WTC11 (cell line): Measurements from ENCODE around the gene TMPRSS2.

Source experiments
- CTCF ChIP-seq: fragments of 200-600 bp; IDR thresholded peaks from 2 replicates; pipeline ENCODE4 v1.8.0; 2022; ENCODE audit warnings: antibody characterized with exemption
- HMGXB4 ChIP-seq: sonication (generic); formaldehyde crosslinking; IDR thresholded peaks from 2 replicates; pipeline ENCODE4 v1.8.1; 2023; ENCODE audit warnings: mild to moderate bottlenecking, moderate library complexity, missing genetic modification reagents
- KAT7 ChIP-seq: sonication (generic); formaldehyde crosslinking; IDR thresholded peaks from 2 replicates; pipeline ENCODE4 v1.8.1; 2023; ENCODE audit warnings: missing genetic modification reagents, mild to moderate bottlenecking, borderline replicate concordance
- MAX ChIP-seq: sonication (generic); formaldehyde crosslinking; IDR thresholded peaks from 2 replicates; pipeline ENCODE4 v1.8.0; 2022; ENCODE audit warnings: mild to moderate bottlenecking, missing genetic modification reagents
- RELA ChIP-seq: sonication (generic); formaldehyde crosslinking; IDR thresholded peaks from 2 replicates; pipeline ENCODE4 v1.8.1; 2022; ENCODE audit warnings: missing genetic modification reagents, mild to moderate bottlenecking, borderline replicate concordance
- SP1 ChIP-seq: sonication (generic); formaldehyde crosslinking; conservative IDR thresholded peaks from 2 replicates; pipeline ENCODE4 v1.8.1; 2022; ENCODE audit warnings: missing genetic modification reagents
- STAT6 ChIP-seq: sonication (generic); formaldehyde crosslinking; conservative IDR thresholded peaks from 2 replicates; pipeline ENCODE4 v1.8.1; 2023; ENCODE audit warnings: mild to moderate bottlenecking, low read depth, missing genetic modification reagents, moderate library complexity
- TEAD1 ChIP-seq: sonication (generic); formaldehyde crosslinking; IDR thresholded peaks from 2 replicates; pipeline ENCODE4 v1.8.0; 2022; ENCODE audit warnings: mild to moderate bottlenecking, missing genetic modification reagents
- ZNF121 ChIP-seq: sonication (generic); formaldehyde crosslinking; IDR thresholded peaks from 2 replicates; pipeline ENCODE4 v1.8.0; 2023; ENCODE audit warnings: missing genetic modification reagents
- ZNF263 ChIP-seq: sonication (generic); formaldehyde crosslinking; IDR thresholded peaks from 2 replicates; pipeline ENCODE4 v1.8.1; 2022; ENCODE audit warnings: low read depth, mild to moderate bottlenecking, moderate library complexity, missing genetic modification reagents

- TF ChIP-seq SP1, result no peak
- no peak for TF ChIP-seq RELA
- TF ChIP-seq MAX (CRISPR knock-in tag), result no peak
- TF ChIP-seq ZNF121 (CRISPR knock-in tag), result no peak
- no peak for TF ChIP-seq STAT6 (CRISPR knock-in tag)
- no peak for TF ChIP-seq ZNF263
- TF ChIP-seq CTCF, result no peak
- no peak for TF ChIP-seq HMGXB4 (CRISPR knock-in tag)
- TF ChIP-seq KAT7, result no peak
- TF ChIP-seq TEAD1 (CRISPR knock-in tag), result no peak
Measured at GRCh38 chr21:41537356-41537755, 29.4 kb upstream of the TMPRSS2 start.
